GM21737 (cell line): ENCODE measurements around the gene LRRC8E.

Experiments used
- ATAC-seq: cut with Tn5 transposase; IDR thresholded peaks from one replicate; pipeline ENCODE4 v1.9.1; 2021; ENCODE audit warnings: mild to moderate bottlenecking, moderate library complexity; ENCODE audit not compliant: unreplicated experiment

LRRC8E gene

DNA sequence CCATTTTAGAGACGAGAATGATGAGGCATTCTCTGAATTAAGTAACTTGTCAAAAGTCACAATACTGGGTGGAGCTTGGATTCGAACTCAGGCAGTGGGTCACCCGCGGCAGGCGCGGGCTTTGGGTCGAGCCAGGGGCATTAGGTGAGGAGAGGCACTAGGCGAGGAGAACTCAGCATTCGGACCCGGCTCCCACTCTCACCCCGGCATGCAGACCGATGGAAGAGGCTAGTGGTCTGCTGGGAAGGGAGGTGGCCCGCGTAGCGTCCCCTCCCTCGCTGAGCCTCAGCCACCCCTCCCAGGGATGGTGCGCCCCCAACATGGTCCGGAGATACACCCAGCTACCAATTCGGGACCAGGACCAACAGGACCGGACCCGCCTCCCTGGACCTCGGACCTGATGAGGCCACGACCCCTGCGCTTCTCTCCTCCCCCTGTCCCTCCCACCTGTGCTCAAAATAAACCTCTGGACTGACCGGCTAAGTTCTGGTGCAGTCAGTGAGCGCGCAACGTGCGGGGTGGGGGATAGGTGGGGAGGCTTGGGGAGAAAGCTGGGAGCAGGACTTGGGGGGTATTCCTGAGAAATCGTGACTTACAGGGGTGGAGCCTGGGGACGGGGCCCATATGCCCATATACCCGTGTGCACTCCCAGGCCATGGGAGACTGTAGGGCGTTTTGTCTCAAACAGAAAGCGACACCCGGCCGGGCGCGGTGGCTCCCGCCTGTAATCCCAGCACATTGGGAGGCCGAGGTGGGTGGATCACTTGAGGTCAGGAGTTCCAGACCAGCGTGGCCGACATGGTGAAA lies 30.5 kb downstream of the LRRC8E start:
- no peak for ATAC-seq

GRCh38 chr19:7919610-7920518 lies 31.6 kb downstream of the LRRC8E start, which contains the start of gene SNAPC2:
SNAPC2 (plus strand) TSS chr19:7920338; CDS start chr19:7920367, 29 bp downstream.
- peak; percentile 48 for ATAC-seq

DNA sequence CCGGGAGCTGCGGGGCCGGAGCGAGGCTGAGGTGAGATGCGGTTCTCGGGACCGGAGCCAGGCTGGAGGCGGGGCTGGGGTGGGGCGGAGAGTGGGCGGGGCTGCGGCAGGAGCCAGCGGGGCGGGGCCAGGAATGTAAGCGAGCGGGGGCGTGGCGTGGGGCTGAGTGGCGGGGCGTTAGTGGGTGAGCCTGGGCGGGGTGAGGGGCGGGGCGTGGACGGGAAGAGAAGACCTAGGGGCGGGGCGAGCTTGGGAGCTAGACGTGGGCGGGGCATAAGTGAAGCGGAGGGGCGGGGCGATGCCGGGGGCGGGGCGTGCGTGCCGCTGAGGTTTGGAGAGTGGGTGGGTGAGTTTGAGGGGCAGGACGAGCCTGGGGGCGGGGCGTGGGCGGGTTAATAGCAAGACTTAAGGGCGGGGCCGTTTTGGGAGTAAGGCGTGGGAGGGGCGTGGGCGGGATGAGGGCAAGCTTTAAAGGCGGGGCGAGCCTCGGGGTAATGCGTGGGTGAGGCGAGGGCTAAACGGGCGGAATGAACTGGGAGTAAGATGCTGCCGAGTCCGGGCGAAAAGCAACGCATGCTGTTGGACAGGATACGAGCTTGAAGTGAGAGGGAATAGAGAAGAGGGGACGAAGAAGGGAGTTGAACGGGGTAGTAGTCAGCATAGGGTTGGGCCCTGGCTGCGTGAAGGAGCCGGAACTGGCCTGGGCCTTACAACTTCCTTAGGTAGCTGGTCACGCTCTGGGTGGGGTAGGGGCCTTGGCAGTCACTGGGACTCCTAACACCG lies 32.4 kb downstream of the LRRC8E start:
- ATAC-seq: peak; percentile 37

DNA sequence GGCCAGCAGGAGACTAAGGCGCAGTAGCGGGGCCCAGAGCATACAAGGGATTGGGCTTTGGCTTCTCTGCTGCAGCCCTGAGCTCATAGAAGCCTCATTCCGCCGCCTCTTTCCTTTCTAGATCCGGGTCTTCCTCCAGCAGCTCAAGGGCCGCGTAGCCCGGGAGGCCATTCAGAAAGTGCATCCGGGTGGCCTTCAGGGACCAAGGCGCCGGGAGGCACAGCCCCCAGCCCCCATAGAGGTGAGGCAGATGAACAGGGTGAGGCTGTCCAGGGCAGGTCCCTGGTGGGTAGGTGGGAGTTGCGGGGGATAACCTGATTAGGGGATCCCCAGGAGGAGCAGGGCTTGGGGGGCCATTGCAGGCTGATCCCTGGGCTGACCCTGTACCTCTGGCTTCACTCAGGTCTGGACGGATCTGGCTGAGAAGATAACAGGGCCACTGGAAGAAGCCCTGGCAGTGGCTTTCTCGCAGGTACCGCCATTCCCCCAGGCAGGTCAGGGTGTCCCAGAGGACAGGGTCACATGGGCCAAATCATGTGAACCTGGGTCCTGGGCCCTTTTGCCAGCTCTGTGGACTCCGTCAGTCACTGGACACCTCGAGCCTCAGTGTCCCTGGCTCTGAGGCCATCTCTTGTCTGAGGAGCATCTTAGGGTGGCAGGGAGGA lies 33.1 kb downstream of the LRRC8E start:
- ATAC-seq: no peak

- no peak for ATAC-seq
Measured at GRCh38 chr19:7921967-7922835, 33.9 kb downstream of the LRRC8E start.

DNA sequence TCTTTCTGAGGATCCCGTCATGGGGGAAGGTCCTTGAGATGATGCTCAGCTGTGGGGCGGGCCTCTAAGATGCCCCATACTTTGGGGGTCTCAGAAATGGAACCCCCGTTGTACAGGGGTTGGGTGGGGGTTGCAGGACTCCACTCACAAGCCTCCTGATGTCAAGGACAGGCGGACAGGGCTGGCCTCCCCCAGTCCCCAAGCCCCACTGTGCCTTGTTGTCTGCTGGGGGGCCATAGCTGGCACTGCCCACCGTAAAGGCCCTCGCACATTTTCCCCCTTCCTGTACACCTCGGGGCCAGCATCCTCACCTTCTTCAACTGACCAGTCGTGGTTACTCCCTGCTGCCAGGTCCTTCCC lies 34.5 kb downstream of the LRRC8E start:
- ATAC-seq: no peak

- no peak for ATAC-seq
Measured at GRCh38 chr19:7923295-7924191, 35.2 kb downstream of the LRRC8E start.

DNA sequence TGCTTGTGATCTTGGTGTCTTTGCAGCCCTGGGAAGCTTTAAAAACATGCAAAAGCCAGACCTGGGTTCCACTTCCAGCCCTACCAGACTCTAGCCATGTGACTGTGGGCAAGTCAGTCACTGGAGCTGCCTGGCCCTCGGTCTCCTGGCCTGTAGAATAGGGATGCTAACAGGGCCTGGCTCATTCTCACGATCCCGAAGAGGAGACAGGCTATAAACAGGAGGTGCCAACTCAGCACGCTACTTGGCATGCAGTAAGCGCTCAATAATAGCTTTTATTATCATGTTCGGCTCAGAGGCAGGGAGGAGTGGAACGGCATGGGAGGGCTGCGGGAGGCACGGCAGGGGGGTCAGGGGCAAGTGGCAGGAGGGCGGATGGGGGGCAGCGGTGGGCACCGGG lies 35.9 kb downstream of the LRRC8E start:
- ATAC-seq: no peak

DNA sequence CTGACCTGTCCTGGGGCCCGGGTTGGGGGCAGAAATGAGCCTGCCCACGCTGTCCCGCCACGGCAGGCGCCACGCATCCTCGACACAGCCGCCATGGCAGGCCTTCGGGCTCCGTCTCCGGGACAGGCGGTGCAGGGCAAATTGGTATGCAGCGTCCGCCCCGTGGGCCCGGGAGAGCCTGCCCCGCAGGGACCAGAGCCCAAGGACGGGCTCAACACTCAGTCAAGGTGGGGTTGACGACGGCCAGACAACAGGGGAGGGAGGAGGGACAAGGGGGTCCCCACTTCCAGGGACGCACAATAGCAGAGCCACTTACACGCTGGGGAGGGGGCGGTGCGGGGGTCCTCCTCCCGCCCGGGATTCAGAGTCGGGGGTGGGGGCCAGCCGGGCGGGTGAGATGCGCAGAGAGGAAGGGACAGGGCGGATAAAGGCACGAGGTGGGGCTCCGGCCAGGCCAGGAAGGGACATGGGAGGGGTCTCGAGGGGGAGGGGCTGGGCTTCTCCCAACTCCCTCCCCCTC lies 36.4 kb downstream of the LRRC8E start:
- ATAC-seq: no peak

DNA sequence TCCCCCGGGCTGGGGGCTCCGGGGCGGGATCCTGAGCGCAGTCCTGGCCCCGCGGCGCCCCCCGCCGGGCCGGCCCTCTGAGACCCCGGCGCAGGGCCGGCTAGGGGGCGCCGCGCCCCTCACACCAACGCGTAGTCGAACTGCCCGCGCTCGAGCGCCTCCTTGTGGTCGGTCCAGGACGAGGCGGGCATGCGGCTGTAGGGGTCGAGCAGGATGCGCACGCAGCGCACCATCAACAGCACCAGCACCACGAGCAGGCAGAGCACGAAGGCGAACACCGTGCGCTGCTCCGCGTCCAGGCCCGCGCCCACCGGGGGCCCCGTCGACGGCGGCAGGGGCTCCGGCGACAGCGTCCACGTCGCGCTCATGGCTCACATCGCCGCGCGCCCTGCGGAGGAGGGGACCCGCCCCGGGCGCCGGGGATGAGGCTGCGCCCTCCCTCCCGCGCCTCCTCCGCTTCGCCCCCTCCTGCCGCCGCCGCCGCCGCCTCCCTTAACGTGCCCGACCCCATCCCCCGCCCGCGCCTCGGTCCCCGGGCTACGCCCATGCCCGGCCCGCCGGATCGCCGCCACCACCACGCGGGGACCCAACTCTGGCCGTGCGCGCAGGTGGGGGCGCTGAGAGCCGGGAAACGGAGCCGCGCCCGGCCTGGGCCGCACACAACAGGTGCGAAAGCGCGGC lies 37.0 kb downstream of the LRRC8E start:
- ATAC-seq: no peak

- no peak for ATAC-seq
Measured at GRCh38 chr19:7926021-7926726, 37.9 kb downstream of the LRRC8E start, which contains the start of gene CTXN1. CTXN1 (minus strand) TSS chr19:7926135; CDS start chr19:7925538, 597 bp downstream.

GRCh38 chr19:7926727-7927604 lies 38.7 kb downstream of the LRRC8E start:
- ATAC-seq: no peak

DNA sequence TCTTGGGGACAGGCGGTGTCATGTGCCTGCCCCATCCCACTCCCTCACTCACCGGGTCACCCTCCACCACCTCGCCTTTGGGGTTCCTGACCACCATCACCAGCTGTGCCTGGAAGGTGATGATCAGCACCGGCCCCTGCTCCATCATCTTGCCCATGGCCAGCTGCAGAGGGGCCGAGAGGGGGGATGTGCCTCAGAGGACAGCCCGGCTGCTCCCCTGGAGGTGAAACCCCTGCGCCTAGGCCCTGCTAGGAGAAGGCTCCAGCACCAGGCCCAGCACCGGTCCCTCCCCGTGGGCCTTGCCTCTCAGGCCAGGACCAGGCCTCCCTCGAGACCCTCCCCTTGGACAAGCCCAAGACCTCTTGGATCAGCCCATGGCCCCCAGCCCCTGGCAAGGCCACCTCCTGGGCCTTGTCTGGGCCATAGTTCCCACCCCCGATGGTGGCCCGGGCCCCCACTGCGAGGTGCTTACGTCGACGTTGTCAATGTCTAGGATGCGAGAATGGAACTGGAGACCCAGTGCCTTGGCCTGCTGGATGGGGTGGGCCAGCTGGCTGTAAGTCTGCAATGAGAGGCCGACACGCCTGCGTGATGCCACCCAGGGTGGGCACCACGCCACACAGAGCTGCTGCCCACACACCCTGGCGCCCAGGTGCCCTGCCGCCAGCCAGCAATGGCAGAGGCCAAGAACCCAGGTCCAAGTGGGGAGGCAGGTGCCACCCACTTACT lies 39.5 kb downstream of the LRRC8E start:
- no peak for ATAC-seq

GRCh38 chr19:7928334-7928706 lies 40.0 kb downstream of the LRRC8E start:
- ATAC-seq: no peak
